Measurements from ENCODE around the gene LAMA4.
"Not testable (repeated sequence)": the region's sequence is repeated elsewhere in the genome, so short reads cannot be mapped to it uniquely, and the experiment has no call there.

LAMA4 gene

DNA sequence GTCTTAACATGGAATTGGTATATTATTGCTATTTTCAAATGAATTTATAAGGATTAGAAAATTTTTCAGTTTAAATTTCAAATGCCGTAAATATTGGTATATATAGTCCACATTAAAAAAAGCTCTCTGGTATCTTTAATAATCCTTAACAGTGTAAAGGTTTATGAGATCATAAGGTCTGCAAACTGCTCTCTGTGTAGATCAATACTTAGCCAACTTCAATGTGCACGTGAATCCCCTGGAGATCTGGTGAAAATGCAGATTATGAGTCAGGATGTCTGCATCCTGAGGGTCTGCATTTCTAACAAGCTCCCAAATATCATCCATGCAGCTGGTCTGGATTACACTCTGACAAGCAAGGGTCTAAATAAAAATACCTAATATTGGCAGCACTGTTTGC, 43.5 kb downstream of the LAMA4 start:
- no peak for DNase-seq

DNA sequence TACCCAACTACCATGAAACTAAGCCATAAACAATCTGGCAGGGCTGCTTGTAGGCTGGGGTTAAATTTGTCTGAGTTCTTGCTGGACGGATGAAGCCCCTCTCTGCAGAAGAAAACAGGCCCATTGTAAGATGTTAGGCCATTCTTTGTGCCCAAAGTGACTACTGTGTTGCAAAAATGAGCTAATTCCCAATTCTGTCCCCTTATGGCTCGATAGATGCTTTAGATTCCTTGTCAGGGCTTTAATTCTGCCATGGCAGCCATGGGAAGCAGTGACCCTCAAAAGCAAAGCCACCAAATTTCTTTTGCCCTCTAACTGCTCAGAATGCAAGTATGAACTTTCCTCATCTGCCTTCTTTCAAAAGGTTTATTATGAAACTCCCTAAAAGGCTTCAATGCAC, 45.2 kb downstream of the LAMA4 start:
- no peak for DNase-seq

DNA sequence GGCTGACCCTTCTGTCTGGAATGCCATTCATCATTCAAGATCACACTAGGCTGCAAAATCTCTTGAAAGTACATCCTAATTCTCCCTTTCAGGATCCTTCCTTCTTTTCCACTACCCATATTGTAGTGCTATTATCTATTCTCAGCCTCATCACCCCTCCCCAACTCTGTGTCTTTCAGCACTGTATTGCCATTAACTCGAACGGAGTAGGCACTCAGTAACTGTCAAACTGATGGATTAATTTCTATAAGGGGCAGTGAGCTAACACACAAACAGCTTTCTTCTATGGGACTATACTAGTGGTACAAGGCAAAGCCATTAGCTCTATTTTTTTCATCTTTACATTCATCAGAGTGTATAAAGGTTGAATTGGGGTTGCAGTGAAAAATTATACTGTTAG, 46.6 kb downstream of the LAMA4 start:
- DNase-seq, result no peak

DNA sequence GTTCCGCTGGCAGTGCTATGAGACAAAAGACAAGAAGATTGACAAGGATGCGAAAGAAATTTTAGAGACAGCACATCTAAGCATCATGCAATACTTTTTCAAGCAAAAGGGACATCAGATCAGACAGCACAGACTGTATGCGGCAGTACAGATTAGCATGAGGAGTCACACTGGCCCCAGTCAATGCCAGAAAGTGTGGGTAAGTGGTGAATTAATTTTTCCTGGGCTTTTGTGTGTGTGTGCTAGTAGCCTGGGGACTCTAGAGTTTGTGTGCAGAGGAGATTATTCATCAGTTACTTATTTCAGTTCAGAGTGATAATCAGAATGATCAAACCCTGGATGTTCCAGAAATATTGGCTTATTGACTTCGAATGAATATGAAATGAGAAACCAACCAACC, 47.2 kb downstream of the LAMA4 start:
- no peak for DNase-seq

DNA sequence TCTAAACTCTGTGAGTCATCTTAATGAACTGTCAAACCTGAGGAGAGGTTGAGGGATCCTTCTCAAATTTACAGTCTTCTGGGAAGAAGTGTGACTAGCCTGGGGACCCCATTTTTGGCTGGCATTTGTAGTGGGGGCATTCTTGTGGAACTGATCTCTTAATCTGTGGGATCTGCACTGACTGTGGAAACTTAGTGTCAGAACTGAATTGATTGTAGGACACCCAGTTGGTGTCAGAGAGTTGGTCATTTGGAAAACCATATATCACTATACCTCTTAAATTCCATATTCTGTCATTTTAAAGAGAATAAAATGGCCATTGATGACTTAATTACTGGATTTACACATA, 48.3 kb downstream of the LAMA4 start:
- DNase-seq, result no peak

DNA sequence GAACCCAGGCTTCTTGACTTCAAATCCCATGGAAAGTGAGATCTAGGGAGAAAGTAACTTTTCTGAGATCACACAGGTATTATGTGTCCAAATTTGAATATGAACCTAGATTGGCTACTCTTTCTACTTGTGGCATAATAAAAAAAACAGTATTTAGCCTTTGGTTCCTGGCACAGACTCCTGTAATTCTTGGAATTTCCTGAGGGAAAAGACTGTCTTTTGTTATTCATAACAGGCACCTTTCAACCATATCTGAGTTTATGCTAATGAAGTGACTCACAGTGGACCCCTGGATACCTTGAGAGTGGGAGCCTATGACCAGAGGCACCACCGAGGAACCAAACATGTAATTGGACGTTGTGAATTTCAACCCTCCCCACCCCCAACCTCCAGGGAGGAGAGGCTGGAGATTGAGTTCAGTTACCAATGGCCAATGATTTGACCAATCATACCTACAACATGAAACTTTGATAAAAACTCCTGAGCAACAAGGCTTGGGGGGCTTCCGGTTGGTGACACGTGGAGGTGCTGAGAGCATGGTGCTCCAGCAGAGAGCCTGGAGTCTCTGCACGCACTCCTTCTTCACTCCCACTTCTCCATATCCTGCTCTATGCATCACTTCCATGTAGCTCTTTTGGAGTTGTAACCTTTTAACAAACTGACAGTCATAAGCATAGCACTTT, 48.8 kb downstream of the LAMA4 start:
- no peak for DNase-seq

DNA sequence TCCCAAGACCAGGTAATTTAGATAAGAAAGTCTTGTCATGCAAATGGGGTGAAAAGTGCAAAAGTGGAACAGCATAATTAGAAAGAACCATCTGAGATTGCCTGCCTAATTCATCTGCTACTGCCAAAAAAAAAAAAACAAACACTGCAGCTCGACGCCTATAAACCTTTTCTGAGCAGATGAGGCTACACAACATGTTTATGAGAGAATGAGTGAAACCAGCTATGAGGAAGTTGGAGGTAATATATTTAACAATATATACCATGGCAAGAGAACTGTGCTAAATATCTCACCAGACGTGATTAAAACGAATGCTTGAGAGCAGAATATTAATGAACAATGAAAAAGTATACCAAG, 50.0 kb downstream of the LAMA4 start:
- DNase-seq, result no peak

DNA sequence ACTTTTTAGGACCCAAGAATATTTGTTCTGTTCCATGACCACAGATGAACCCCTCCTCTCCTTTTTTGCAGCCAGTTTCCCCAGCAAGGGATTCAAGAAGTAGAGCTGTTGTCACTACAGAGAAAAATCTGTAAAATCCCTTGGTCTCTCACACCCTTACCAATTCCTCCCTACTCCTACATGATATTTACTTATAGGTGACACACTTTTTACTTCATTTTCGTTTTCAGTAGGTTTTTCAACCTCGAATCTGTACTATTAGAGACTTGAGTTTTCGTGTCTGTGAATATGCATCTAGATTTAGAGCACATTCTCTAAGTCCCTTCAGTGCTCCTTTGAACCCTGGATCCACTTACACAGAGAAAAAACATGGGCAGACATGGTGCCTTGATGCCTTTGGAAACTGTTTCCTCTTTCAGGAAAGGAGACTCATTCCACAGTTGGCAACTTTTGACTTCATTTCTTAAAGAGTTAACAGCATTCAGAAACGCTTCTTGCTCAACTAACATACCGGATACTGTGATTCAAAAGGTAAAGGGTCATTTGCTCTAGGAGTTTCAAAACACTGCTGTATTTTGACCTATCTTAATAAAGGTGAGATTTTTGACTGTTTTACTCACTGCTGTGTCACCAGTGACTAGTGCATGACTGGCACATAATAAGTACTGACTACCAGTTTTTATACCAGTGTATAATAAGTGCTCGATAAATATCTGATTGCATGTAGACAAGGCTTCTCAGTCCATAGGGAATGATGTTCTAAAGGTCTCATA, 50.6 kb downstream of the LAMA4 start:
- no peak for DNase-seq

DNA sequence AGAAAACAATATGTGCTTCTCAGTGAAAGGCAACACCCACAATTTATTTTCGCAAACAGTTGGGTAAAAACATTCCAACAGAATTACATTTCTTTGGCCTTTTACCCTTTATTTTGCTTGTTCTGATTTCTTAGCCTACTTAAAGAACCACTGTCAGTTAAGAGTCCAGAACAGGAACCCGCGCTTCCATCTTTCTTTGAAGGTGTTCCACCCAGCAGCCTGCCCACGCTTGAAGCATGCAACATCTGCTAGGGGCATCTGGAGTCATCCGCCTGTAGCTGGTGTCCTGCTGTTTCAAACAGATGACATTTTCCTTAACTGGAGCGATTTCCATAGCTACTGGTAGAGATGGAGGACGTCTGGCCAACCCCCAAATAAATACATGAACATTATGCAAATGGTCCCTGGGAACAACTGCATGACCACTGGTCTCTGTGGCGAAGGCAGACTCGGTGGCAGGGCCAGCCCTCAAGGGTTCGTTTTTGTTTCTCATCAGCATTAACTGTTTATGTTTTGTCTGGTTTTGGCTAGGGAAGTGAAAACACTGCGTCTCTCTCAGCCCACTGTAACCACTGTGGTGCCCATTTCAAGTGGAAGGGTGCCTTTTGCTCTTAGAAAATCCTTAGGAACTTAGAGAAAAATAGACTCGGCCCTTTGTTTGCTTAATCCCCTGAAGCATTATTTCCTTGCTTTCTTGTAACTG, 51.6 kb downstream of the LAMA4 start:
- no peak for DNase-seq

DNA sequence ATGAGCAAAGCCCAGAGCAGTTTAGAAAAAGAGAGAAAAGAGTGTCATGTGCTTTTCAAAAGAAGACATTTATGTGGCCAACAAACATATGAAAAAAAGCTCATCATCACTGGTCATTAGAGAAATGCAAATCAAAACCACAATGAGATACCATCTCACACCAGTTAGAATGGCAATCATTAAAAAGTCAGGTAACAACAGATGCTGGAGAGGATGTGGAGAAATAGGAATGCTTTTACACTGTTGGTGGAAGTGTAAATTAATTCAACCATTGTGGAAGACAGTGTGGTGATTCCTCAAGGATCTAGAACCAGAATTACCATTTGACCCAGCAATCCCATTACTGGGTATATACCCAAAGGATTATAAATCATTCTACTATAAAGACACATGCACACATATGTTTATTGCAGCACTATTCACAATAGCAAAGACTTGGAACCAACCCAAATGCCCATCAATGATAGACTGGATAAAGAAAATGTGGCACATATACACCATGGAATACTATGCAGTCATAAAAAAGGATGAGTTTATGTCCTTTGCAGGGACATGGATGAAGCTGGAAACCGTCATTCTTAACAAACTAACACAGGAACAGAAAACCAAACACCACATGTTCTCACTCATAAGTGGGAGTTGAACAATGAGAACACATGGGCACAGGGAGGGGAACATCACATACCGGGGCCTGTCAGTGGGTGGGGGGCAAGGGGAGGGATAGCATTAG, 54.0 kb downstream of the LAMA4 start:
- not testable (repeated sequence) for DNase-seq

DNA sequence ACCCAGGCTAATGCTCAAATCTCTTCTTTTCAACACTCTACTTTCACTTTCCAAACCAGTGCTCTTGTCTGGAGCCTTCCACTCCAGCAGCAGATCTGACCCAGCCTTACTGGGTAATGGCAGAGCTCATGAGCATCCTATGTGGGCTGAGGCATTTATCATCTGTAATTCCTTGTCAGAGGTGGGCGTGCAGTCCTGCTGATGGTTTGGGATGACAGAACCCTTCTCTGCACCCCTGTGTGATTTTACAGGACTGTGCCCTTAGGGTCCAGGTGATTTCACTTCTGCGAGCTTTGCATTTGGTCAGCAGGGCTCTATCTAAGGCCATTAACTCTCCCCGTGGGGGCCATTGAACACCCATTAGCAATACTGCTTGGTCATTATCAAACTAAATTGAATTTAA, 55.4 kb downstream of the LAMA4 start:
- DNase-seq, result no peak

DNA sequence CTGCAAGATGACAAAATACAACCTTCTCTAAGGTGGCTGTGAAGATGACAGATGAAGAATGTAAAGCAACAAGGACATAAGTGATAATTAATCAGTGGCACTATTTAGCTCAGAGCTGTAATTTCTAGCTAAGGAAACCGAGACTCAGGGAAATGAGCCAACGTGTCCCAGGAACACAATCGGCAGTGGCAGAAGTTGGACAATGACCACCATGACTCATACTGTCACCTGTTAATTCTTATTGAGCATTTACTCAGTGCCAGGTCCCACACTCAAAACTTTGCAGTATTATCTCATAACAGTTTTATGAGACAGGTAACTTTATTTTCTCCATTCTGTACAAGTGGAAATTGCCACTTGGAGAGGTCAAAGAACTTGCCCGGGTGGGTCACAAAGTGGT, 55.8 kb downstream of the LAMA4 start:
- DNase-seq, result no peak

DNA sequence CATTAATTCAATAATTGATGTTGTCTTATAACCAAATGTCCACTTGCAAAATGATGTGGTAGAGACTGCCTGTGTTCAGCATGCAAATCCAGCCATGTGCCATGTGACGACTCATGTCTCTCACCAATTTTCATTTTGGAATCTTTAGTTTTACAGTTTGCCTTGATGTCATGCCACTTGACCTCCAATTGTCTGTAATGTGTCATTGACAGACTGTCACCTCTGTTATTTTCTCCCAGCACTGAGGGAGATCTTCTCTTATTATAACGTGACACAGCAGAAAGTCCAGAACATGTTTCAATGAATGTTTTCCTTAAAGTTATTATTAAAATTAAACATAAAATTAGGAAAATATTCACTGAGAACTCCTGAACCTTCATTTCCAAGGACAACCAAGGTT, 56.7 kb downstream of the LAMA4 start:
- DNase-seq, result no peak

DNA sequence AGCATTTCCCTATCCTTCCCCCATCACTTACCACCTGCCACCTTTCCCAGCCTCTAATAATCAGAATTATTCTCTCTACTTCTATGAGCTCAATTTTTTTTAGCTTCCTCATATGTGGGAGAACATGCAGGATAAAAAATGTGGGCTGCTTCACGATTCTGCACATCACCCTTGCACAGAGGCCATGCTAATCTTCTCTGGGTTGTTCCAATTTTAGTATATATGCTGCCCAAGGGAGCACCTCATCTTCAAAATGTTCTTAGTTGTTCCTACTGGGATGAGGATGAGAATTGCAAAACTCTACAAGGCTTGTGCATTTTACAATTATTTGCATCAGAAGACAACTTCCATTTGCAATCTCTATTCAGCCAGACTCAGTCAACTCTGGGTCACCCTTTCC, 58.1 kb downstream of the LAMA4 start:
- DNase-seq, result no peak

DNA sequence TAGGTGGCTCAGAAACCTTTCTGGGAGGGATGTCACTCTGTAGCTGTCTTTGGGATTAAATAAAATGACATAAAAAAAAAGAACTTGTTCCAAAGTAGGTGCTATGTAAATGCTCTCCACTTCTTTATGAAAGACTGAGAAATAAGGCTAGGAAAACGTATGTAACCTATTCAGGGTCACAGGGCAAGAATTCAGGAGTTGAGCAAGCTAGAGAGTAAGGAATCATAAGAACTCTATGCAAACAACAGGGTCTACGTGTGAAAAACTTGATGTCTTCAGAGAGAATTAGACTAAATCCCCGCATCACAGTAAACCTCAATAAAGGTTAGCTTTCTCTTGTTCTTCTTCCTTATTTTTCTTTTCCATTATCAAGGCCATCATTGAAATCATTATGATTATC, 59.2 kb downstream of the LAMA4 start:
- DNase-seq, result no peak

DNA sequence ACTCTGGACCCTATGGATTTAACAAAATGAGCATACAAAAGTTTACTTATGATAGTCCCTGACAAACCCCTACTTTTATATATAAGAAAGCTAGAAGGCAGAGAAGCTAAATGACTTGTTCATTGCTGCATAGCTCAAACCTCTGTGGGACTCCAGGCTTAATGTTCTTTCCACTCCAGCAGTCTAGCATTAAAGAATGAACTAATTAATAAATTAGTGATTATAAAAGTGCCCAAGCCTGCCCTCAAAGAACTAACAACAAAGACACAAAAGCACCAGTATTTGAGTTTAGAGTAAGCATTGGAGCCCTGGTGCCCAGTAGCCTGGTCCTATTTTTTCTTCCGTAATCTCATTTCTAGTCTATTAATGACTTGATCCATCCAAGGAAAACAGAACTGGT, 59.9 kb downstream of the LAMA4 start:
- no peak for DNase-seq

DNA sequence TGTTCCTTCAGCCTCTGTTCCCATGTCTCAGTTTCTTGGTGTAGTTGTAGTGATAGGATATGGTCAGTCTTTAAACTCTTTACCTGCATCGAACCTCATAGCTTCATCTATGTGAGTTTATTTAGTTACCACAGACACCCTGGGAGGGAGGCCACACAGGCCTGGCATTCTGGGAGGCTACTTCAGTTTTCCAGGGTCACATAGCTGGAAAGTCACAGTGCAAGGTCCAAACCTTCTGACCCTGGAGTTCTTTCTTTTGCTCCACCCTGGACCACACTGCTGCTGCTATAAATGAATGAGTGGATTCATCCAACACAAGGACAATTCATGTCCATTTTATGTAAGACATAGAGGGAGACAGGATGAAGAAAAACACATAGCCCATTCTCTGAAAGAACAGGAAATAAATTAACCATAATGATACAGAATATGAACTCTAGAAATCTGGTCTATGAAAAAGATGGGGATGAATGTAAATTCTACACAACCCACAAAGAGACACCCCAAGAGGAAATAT, 60.8 kb downstream of the LAMA4 start:
- no peak for DNase-seq

DNA sequence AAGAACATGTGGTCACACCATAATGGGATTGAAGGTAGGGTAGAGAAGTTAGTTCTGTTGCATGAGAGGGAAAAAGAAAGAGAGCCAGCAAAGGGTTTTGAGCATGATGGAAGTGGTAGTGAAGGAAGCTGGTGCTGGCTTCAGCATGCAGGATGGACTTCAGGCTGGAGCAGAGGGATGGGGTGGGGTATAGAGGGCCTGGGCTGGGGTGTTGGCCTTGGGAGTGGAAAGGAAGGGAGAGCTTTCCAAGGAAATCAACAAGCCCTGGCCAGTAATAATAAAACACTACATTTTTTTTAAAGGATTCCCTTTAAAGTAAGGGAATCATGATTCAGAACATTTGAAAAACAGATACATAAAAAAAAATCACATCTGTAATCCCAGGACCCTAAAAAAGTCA, 61.2 kb downstream of the LAMA4 start:
- no peak for DNase-seq

DNA sequence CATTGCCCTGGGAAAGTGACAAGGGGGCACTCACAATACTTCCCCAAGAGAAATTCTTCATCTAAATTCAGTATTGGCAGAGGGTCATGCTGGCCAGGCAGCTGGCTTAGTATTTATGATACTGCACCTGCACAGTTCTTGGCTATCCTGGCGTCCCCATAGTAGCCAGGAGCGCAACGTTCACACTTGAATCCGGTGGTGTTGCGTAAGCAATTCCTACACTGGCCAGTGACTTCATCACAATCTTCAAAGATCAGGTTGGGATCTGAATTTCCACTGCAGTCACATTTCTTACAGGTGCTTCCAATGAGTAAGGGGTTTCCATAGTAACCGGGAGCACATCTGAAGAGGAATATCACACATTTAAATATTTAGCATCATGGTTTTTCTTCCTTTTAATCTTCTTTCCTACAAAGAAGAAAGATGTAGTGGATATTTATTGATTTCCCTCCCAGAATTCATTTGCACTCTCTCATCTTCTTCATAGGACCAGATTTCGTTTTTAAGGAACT, 62.8 kb downstream of the LAMA4 start:
- no peak for DNase-seq

DNA sequence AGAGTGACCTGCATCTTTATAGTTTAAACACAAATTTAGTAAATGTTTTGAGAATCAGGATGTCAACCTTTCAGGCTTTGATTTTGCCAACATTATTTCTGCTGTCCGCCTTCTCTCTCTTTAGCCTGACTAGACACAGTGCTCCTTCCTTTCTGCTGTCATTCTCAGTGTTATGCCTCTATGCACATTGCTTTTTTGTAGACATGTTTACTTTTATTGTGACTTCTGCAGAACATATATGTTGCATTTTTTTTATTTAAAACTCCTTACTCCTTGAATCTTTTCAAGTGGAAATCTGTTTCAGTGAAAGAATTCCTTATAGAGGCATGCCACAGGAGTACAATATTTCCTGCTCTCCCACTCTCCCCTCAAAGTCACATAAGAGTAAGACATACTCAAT, 64.2 kb downstream of the LAMA4 start:
- no peak for DNase-seq

DNA sequence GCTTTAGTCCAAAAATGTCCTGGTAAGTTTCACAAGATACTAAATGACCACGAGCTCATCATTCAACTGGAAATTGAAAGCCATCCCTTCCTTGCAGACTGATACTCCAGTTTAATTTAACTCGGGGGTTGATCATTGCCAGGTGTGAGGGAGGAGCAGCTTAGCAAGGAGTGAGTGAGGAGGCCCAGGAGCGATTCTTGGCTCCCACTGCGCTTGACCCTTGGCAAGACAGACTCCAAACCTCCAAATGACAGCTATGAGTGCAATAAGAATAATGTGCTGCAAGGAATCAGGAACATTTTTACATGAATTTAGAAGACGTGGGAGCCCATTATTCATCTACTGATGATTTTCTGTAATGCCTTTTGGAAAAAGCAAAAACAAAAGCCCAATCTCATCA, 64.9 kb downstream of the LAMA4 start:
- DNase-seq, result no peak

DNA sequence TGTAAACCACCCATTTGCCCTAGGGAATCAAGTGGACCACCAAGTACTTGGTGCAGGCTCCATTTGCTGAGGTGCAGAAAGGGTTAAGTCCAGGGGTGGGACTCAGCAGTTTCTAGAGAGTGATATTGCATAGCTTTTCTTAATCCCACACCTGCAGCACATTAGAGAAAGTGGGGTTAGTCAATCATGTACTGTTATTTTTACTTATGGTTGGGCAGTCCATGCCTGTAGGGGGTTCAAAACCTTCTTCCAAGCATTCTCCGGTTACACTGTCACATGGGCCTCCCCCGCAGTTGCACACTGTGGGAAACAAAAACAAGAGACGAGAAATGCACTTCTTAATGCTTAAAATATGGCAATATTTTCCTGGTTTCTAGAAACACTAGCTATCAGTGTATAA, 65.5 kb downstream of the LAMA4 start:
- no peak for DNase-seq

DNA sequence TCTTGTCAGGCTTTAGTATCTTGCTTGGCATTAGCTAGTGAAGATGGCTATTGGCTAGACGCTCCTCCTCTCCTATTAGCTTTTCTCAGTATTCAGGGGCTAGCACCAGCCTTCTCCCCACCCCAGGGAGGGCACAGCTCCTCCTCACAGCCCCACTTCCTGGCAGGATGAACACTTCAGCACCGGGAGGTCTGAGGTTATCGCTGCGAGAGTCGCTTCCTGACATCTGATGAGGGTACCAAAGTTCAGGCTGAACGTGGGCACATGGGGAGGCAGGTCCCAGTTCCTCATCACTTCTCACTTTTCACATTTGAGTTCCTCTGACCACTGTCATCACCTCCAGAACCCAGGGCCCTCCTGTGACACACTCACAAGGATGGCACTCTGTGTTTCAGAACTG, 66.6 kb downstream of the LAMA4 start:
- DNase-seq, result no peak

All from stimulated activated naive CD4-positive, alpha-beta T cell (primary cell).